Ishikawa (cell line): ENCODE data around the gene CDT1.
A peak's percentile ranks its signal among the peaks of the same experiment; 100 is the strongest.

ENCODE experiments used
- CEBPB ChIP-seq: IDR thresholded peaks from 2 replicates; pipeline ENCODE4 v1.6.1; 2012
- CREB1 ChIP-seq: IDR thresholded peaks from 2 replicates; pipeline ENCODE4 v1.6.1; 2012; ENCODE audit warnings: low read depth
- EGR1 ChIP-seq: IDR thresholded peaks from 2 replicates; pipeline ENCODE4 v1.6.1; 2012
- EP300 ChIP-seq: IDR thresholded peaks from 2 replicates; pipeline ENCODE4 v1.6.1; 2012; ENCODE audit warnings: borderline replicate concordance
- FOXM1 ChIP-seq: IDR thresholded peaks from 2 replicates; pipeline ENCODE4 v1.6.1; 2012; ENCODE audit warnings: low read depth, borderline replicate concordance
- NFIC ChIP-seq: IDR thresholded peaks from 2 replicates; pipeline ENCODE4 v1.6.1; 2012
- RAD21 ChIP-seq: IDR thresholded peaks from 2 replicates; pipeline ENCODE4 v1.6.1; 2012; ENCODE audit warnings: low read depth
- TAF1 ChIP-seq: IDR thresholded peaks from 2 replicates; pipeline ENCODE4 v1.6.1; 2012; ENCODE audit warnings: low read depth, mild to moderate bottlenecking
- TCF12 ChIP-seq: IDR thresholded peaks from 2 replicates; pipeline ENCODE4 v1.6.1; 2012; ENCODE audit warnings: low read depth
- TEAD4 ChIP-seq: IDR thresholded peaks from 2 replicates; pipeline ENCODE4 v1.6.1; 2012
- YY1 ChIP-seq: IDR thresholded peaks from 2 replicates; pipeline ENCODE4 v1.6.1; 2012; ENCODE audit warnings: low read depth
- ZBTB7A ChIP-seq: IDR thresholded peaks from 2 replicates; pipeline ENCODE4 v1.6.1; 2012; ENCODE audit warnings: low read depth
- TF ChIP-seq, protein P1 (sequence below): IDR thresholded peaks from 2 replicates; pipeline ENCODE4 v1.6.1; 2012
- TF ChIP-seq, protein P2 (sequence below): IDR thresholded peaks from 2 replicates; pipeline ENCODE4 v1.6.1; 2012
- TF ChIP-seq, protein P3 (sequence below): IDR thresholded peaks from 2 replicates; pipeline ENCODE4 v1.6.1; 2012; ENCODE audit warnings: low read depth, mild to moderate bottlenecking

The CDT1 gene

DNA sequence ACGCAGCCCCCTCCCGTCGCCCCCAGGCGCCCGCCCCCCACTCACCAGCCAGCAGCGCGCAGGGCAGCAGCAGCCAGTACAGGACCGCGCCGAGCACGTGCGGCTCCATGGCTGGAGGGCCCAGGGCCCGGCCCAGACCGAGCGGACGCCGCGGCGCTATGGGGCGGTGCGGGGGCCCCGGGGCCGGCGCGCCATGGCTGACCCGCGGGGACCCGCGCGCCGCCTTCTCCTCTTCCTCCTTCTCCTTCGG lies 18.8 kb upstream of the CDT1 start:
- TF ChIP-seq RAD21 = no peak
- TF ChIP-seq, protein P1, sequence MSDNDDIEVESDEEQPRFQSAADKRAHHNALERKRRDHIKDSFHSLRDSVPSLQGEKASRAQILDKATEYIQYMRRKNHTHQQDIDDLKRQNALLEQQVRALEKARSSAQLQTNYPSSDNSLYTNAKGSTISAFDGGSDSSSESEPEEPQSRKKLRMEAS = peak; percentile 63; the same call in 1 of the 2 replicates

DNA sequence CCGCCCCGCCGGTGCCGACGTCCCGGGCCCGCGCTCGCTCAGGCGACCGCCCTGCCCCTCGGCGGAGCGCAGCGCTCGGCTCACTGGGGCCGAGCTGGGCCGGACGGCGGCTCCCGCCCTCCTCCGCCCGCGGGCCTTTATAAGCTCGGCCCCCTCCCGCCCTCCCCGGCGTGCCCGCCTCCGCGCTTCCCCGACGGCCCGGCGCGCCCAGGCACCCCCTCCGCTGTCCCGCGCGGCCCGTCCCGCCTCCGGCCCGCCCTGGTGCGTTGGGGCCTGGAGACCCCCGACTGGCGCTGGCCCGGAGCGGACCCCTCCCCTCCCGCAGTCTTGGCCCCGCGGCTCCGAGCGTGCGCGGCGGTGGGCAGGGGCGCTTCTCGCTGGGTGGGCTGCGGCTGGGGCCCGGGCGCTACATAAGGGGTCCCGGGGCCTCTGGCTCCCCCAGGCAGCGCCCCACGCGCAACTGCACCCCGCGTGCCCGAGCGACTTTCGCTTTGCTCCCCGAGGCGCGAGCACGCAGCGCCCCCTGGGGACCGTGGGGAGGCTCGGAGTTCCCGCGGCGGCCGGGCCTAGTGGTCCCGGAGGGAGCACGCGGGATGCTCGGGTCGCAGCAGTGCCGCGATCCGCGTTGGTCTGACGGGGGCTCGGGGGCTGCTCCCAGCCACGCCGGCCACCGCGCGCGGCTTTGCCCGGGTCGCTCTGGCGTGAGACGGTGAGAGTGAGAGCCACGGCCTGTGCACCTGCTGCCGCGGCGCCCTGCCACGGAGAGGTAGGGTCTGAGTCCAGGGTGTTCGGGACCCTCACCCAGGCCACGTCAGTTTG lies 18.3 kb upstream of the CDT1 start, which contains the start of gene PIEZO1:
Gene PIEZO1, minus strand, starts transcription at position 115 of the 819 bp plus-strand sequence. CDS start 256 bp downstream, outside the sequence.
- peak; percentile 88 for TF ChIP-seq RAD21
- TF ChIP-seq NFIC = no peak
- TF ChIP-seq YY1 = no peak
- no peak for TF ChIP-seq CREB1
- TF ChIP-seq ZBTB7A = peak; percentile 78
- peak; percentile 62; the same call in 1 of the 2 replicates for TF ChIP-seq EGR1
- TF ChIP-seq, protein P1 = 0 out of 2 replicates have a peak, but pooled peaks have one; percentile 23
- no peak; the same call in 1 of the 2 replicates for TF ChIP-seq TCF12

DNA sequence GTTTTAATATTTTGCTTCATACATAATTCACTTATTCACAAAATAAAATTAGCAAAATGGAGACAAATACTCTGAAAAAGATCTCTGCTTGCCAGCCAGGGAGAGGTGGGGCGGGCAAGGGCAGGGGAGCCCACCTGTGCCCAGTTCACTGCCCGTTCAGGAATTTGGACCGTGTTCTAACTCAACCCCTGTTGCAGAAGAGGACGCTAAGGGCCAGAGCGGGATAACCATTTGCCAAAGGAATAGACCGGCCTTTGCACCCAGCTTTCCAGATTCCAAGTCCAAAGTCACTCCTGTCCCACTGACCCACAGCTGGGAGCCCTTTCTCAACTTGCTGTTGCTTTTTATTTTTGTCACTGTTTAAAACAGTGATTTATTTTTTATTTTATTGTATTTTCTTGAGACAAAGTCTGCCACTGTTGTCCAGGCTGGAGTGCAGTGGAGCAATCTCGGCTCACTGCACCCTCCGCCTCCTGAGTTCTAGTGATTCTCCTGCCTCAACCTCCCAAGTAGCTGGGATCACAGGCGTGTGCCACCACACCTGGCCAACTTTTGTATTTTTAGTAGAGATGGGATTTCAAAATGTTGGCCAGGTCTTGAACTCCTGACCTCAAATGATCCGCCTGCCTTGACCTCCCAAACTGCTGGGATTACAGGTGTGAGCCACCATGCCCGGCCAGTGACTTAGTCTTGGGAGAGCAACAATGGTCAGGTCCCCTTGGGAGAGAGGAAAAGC lies 15.8 kb upstream of the CDT1 start:
- TF ChIP-seq, protein P2, sequence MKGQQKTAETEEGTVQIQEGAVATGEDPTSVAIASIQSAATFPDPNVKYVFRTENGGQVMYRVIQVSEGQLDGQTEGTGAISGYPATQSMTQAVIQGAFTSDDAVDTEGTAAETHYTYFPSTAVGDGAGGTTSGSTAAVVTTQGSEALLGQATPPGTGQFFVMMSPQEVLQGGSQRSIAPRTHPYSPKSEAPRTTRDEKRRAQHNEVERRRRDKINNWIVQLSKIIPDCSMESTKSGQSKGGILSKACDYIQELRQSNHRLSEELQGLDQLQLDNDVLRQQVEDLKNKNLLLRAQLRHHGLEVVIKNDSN = no peak
- TF ChIP-seq TEAD4 = no peak
- TF ChIP-seq, protein P3, sequence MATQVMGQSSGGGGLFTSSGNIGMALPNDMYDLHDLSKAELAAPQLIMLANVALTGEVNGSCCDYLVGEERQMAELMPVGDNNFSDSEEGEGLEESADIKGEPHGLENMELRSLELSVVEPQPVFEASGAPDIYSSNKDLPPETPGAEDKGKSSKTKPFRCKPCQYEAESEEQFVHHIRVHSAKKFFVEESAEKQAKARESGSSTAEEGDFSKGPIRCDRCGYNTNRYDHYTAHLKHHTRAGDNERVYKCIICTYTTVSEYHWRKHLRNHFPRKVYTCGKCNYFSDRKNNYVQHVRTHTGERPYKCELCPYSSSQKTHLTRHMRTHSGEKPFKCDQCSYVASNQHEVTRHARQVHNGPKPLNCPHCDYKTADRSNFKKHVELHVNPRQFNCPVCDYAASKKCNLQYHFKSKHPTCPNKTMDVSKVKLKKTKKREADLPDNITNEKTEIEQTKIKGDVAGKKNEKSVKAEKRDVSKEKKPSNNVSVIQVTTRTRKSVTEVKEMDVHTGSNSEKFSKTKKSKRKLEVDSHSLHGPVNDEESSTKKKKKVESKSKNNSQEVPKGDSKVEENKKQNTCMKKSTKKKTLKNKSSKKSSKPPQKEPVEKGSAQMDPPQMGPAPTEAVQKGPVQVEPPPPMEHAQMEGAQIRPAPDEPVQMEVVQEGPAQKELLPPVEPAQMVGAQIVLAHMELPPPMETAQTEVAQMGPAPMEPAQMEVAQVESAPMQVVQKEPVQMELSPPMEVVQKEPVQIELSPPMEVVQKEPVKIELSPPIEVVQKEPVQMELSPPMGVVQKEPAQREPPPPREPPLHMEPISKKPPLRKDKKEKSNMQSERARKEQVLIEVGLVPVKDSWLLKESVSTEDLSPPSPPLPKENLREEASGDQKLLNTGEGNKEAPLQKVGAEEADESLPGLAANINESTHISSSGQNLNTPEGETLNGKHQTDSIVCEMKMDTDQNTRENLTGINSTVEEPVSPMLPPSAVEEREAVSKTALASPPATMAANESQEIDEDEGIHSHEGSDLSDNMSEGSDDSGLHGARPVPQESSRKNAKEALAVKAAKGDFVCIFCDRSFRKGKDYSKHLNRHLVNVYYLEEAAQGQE = no peak
- TF ChIP-seq EP300 = no peak
- TF ChIP-seq, protein P1 = no peak
- no peak for TF ChIP-seq RAD21
- TF ChIP-seq TCF12 = no peak
- no peak for TF ChIP-seq YY1
- TF ChIP-seq EGR1 = no peak
- TF ChIP-seq CREB1 = no peak
- no peak for TF ChIP-seq NFIC
- no peak for TF ChIP-seq TAF1
- no peak for TF ChIP-seq CEBPB
- no peak for TF ChIP-seq ZBTB7A
- TF ChIP-seq FOXM1 = no peak

DNA sequence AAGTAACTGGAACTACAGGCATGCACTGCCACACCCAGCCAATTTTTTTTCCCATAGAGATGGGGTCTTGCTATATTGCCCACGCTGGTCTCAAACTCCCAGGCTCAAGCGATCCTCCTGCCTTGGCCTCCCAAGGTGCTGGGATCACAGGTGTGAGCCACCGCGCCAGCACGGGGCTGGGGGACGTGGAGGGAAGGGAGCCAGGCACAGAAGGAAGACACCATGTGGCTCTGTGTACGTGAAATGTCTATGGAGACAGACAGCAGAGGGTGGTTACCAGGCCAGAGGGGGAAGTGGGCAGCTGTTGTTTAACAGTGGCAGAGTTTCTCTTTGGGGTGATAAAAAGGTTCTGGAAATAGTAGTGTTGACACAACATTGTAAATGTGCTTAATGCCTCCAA lies 14.0 kb upstream of the CDT1 start:
- TF ChIP-seq CEBPB (no peak), TAF1 (no peak), FOXM1 (no peak), RAD21 (no peak), NFIC (no peak), ZBTB7A (no peak), EGR1 (no peak), TCF12 (no peak), TEAD4 (no peak)
- TF ChIP-seq, protein P1 = no peak
- TF ChIP-seq, protein P3 = no peak

DNA sequence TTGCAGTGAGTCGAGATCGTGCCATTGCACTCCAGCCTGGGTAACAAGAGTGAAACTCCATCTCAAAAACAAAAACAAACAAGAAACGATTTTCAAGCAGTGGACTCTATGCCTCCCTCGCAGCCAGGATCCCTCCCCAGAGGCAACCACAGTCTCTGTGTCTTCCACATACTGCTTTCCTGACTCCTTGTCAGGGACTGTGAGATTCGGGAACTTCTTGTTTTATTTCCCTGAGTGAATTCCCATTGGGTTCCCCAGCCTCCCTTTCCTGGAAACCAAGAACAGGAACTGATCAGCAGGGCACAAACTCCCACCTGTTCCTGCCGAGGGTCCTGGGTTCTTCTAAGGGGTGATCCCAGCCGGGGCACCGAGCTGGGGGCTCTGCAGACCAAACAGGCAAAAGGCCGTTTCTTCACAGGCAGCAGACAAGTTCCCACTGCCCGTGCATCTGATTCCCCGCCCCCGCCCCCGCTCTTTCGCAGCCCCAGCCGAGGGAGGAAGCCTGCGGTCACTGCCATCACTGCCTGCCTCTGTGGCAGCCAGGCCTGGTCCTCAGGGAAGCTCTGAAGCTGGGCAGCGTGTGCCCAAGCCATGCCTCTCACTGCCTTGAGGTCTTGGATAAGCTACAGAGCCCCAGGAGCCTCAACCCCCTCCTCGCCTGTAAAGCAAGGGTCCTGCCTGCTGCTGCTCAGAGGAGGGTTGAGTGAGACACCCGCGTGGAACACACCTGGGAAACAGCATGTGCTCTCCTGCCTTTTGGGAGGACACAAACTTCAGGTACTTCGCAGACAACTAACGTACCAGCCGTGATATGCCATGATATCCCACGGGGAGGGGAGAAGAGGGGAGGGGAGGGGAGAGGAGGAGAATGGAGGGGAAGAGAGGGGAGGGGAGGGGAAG lies 13.0 kb upstream of the CDT1 start:
- TF ChIP-seq NFIC = no peak
- no peak for TF ChIP-seq TEAD4
